Heart left ventricle (tissue), 16 donors: ENCODE measurements around the gene CUX1. TPM values are rescaled to one million over a fixed set of nuclear protein-coding genes. Genes with fewer than 3 reads are reported as not detected.

Experiments
- ATAC-seq, 4 donors: fragments of 200-7000 bp; cut with Tn5 transposase; one replicate each; pipeline ENCODE4 v1.9.1; 2020 to 2022; ENCODE audit warnings: moderate library complexity in 4 of 4, mild to moderate bottlenecking in 3 of 4, moderate number of reproducible peaks in 1 of 4
- DNase-seq, 5 donors: peaks; one replicate each; pipeline ENCODE4 v3.0.0-alpha.2; 2020
- H3K27ac ChIP-seq, 12 donors: fragments of 200-600 bp; sonication (generic) in 4 of 12; one replicate each; pipeline versions ENCODE4 v1.5.0 to v1.8.0; 2016 to 2022; ENCODE audit warnings: mild to moderate bottlenecking in 2 of 12
- H3K27me3 ChIP-seq, 9 donors: fragments of 200-600 bp; sonication (generic) in 2 of 9; one replicate each; pipeline versions ENCODE4 v1.5.1 to v1.8.0; 2016 to 2022; ENCODE audit warnings: mild to moderate bottlenecking in 3 of 9
- H3K36me3 ChIP-seq, 9 donors: fragments of 200-600 bp; sonication (generic) in 2 of 9; one replicate each; pipeline versions ENCODE4 v1.5.0 to v1.8.0; 2018 to 2022; ENCODE audit warnings: mild to moderate bottlenecking in 2 of 9
- H3K4me1 ChIP-seq, 12 donors: fragments of 200-600 bp; sonication (generic) in 4 of 12; one replicate each; pipeline versions ENCODE4 v1.5.0 to v1.8.0; 2016 to 2022; ENCODE audit warnings: mild to moderate bottlenecking in 3 of 12
- H3K4me3 ChIP-seq, 12 donors: fragments of 200-600 bp; sonication (generic) in 4 of 12; one replicate each; pipeline versions ENCODE4 v1.5.0 to v1.8.0; 2017 to 2022; ENCODE audit warnings: mild to moderate bottlenecking in 9 of 12, moderate library complexity in 4 of 12
- H3K9me3 ChIP-seq, 12 donors: fragments of 200-600 bp; sonication (generic) in 4 of 12; one replicate each; pipeline versions ENCODE4 v1.5.0 to v1.8.0; 2016 to 2022; ENCODE audit warnings: mild to moderate bottlenecking in 1 of 12
- CTCF ChIP-seq, 12 donors: fragments of 200-600 bp; sonication (generic) in 4 of 12; IDR thresholded peaks; one replicate each; pipeline versions ENCODE4 v1.5.0 to v1.8.0; 2018 to 2022; ENCODE audit warnings: antibody characterized with exemption in 12 of 12, mild to moderate bottlenecking in 5 of 12
- POLR2A ChIP-seq, 2 donors: fragments of 450-650 bp; IDR thresholded peaks; one replicate each; pipeline ENCODE4 v1.6.1; 2017; ENCODE audit warnings: antibody characterized with exemption in 2 of 2, mild to moderate bottlenecking in 2 of 2, moderate library complexity in 2 of 2
- WGBS, 4 donors: extraction: QIAGEN DNeasy Blood & Tissue Kit in 2 of 4; methylation state at CpG; one replicate each; pipeline versions ENCODE4 v1.1.5 to v1.1.7; 2013 to 2018; 5-methylcytosine and 5-hydroxymethylcytosine counted together
- intact Hi-C, 10 donors: fragments of 100-400 bp; cut with DNase I; formaldehyde crosslinking; loops; one replicate each; pipeline versions ENCODE4 v1.11.1 to v1.14.2; 2022
- polyA plus RNA-seq, 2 donors: library from polyadenylated mRNA; stranded (reverse); fragments of 200-250 nt; gene quantifications; one replicate each; pipeline ENCODE4 v1.2.3, GENCODE V29; 2013
- total RNA-seq, 9 donors: library from RNA; depleted of rRNA in 2 of 9; stranded (reverse); fragments of >200 nt in 2 of 9; fragmentation: NEBNext Ultra II Directional in 3 of 9; extraction: Animal tissue kit (Norgen Biotek cat#: 25700) in 3 of 9; gene quantifications; one replicate each; pipeline versions ENCODE4 v1.1.0 to v1.2.4, GENCODE V29; 2016 to 2023
- donor health status: ischemic (EF 13 %, LVEDD 7.1; RV severe dilation, severe dysfunction).
- donor health status: healthy with polysubstance abuse.
- donor health status: DM: no; HTN: yes; CAD: no.
- donor health status: DM: no; HTN: no; CAD: no.
- donor health status: ischemic (EF 25% LVEDD 6.9; RV normal size, moderate dysfunction).
- donor health status: ischemic (EF 25% LVEDD 5.7; RV mildly dilated, moderate dysfunction).
- donor health status: healthy.
- donor health status: DM: yes; HTN: yes; CAD: no.
- donor health status: ischemic (EF 35%, LVEDD 5.7; RV mildly dilated, moderate dysfunction).
- donor health status: nonischemic (EF 11% LVEDD 7.7; RV severe dilation, severe dysfunction).
- donor health status: DM: yes; HTN: yes; CAD: no.
- donor health status: PGD.
- donor health status: ischemic (EF 29% LVEDD 5.4; RV normal size, mild dysfunction).
- donor health status: nonischemic (EF 23%, LVEDD 6.1; RV moderate dilation, normal function).

Gene CUX1
- total and polyA plus RNA-seq, 11 donors: 51.9 to 173 (median 122) TPM

- no peaks in the 10 kb centered on the region for H3K9me3 ChIP-seq
- DNase-seq (peak in 3 of 5 donors; percentile 40 to 51 (median 47)), ATAC-seq (peak in 3 of 4 donors; percentile 34 to 43 (median 41))
- H3K36me3 ChIP-seq: no peaks in the 10 kb centered on the region
- TF ChIP-seq POLR2A (IDR thresholded peaks at IDR 0.05) (no peak), CTCF (IDR thresholded peaks at IDR 0.05) (no peak)
- peaks cover 7 to 42% (median 24%) of the 10 kb centered on the region in 12 donors for H3K4me1 ChIP-seq
- intact Hi-C loops: loop anchor here in 1 of 10 donors (2.0 kb wide), 1 partner anchor 103 kb away; no protein-coding TSS in a partner anchor
- H3K4me3 ChIP-seq: peak overlapping the region; percentile 67 to 95 (median 81)
- no peaks in the 10 kb centered on the region for H3K27me3 ChIP-seq
- peak overlapping the region in 7 of 12 donors; percentile 2 to 61 (median 11) for H3K27ac ChIP-seq
- 0 to 1% (median 1%) methylated on average over 52 to 69 of the region's 69 CpGs for WGBS, 4 donors
Observed at GRCh38 chr7:102287111-102287980, 469.9 kb downstream of the CUX1 start.

GRCh38 chr7:102287981-102288278, 470.5 kb downstream of the CUX1 start:
- H3K4me1 ChIP-seq: peaks cover 7 to 42% (median 24%) of the 10 kb centered on the region in 12 donors
- no peak overlapping the region for H3K27ac ChIP-seq
- no peaks in the 10 kb centered on the region for H3K9me3 ChIP-seq
- TF ChIP-seq CTCF (IDR thresholded peaks at IDR 0.05): no peak
- no peak for TF ChIP-seq POLR2A (IDR thresholded peaks at IDR 0.05)
- 17 to 18% (median 18%) methylated on average over 5 of the region's 5 CpGs for WGBS, 4 donors
- intact Hi-C loops: loop anchor here in 1 of 10 donors (2.0 kb wide), 1 partner anchor 103 kb away; no protein-coding TSS in a partner anchor
- DNase-seq (no peak), ATAC-seq (no peak)
- H3K4me3 ChIP-seq: peak overlapping the region; percentile 67 to 95 (median 81)
- peaks cover 0 to 4% (median 0%) of the 10 kb centered on the region in 9 donors for H3K27me3 ChIP-seq
- no peaks in the 10 kb centered on the region for H3K36me3 ChIP-seq

- WGBS, 4 donors: 50 to 58% (median 53%) methylated on average over 10 of the region's 10 CpGs
- H3K36me3 ChIP-seq: no peaks in the 10 kb centered on the region
- H3K4me1 ChIP-seq: peaks cover 7 to 42% (median 24%) of the 10 kb centered on the region in 12 donors
- TF ChIP-seq POLR2A (IDR thresholded peaks at IDR 0.05) (no peak), CTCF (IDR thresholded peaks at IDR 0.05) (no peak)
- no peaks in the 10 kb centered on the region for H3K9me3 ChIP-seq
- DNase-seq: no peak
- intact Hi-C loops: no loop called here
- H3K27me3 ChIP-seq: peaks cover 0 to 4% (median 0%) of the 10 kb centered on the region in 9 donors
- H3K4me3 ChIP-seq: peak overlapping the region in 6 of 12 donors; percentile 79 to 95 (median 90)
- ATAC-seq: no peak
- H3K27ac ChIP-seq: no peak overlapping the region
Observed at GRCh38 chr7:102288285-102288930, 471.0 kb downstream of the CUX1 start.

GRCh38 chr7:102289057-102289456, 471.6 kb downstream of the CUX1 start:
- Histone ChIP-seq H3K36me3 (no peaks in the 10 kb centered on the region), H3K4me1 (peaks cover 7 to 42% (median 24%) of the 10 kb centered on the region in 12 donors), H3K9me3 (no peaks in the 10 kb centered on the region), H3K27me3 (peaks cover 0 to 4% (median 0%) of the 10 kb centered on the region in 9 donors), H3K4me3 (no peak overlapping the region), H3K27ac (no peak overlapping the region)
- ATAC-seq (no peak), DNase-seq (no peak)
- intact Hi-C loops: no loop called here
- WGBS, 4 donors: 89 to 94% (median 90%) methylated on average over 9 of the region's 9 CpGs
- TF ChIP-seq CTCF (IDR thresholded peaks at IDR 0.05): no peak
- no peak for TF ChIP-seq POLR2A (IDR thresholded peaks at IDR 0.05)
